HS-27A (cell line): Measurements from ENCODE around the gene CLEC4F.

ENCODE experiments used
- DNase-seq: peaks from one replicate; pipeline ENCODE4 v3.0.0-alpha.2; 2012; ENCODE audit warnings: low read depth, missing footprints

CLEC4F gene

GRCh38 chr2:70785137-70785911 lies 35.1 kb downstream of the CLEC4F start:
- DNase-seq = no peak

- no peak for DNase-seq
These were observed 36.1 kb downstream of the CLEC4F start for GRCh38 chr2:70784320-70784719.

- DNase-seq = no peak
These were observed 40.4 kb downstream of the CLEC4F start for GRCh38 chr2:70779911-70780545.

- no peak for DNase-seq
These were observed 40.9 kb downstream of the CLEC4F start for GRCh38 chr2:70779491-70779890.

- DNase-seq = no peak
These were observed 41.7 kb downstream of the CLEC4F start for GRCh38 chr2:70778676-70779075.

GRCh38 chr2:70777450-70777849 lies 42.9 kb downstream of the CLEC4F start:
- no peak for DNase-seq

GRCh38 chr2:70776266-70776665 lies 44.1 kb downstream of the CLEC4F start:
- DNase-seq = no peak

- no peak for DNase-seq
These were observed 45.3 kb downstream of the CLEC4F start for GRCh38 chr2:70775141-70775540.

- no peak for DNase-seq
These were observed 47.8 kb downstream of the CLEC4F start for GRCh38 chr2:70772486-70773155.

- DNase-seq = no peak
These were observed 49.0 kb downstream of the CLEC4F start for GRCh38 chr2:70771446-70771845.

- DNase-seq = no peak
These were observed 50.9 kb downstream of the CLEC4F start for GRCh38 chr2:70769450-70769849.

GRCh38 chr2:70768590-70769085 lies 51.8 kb downstream of the CLEC4F start:
- no peak for DNase-seq

- no peak for DNase-seq
These were observed 52.5 kb downstream of the CLEC4F start, which contains the start of gene ADD2 for GRCh38 chr2:70767699-70768589. TSS of gene ADD2 (minus strand) at chr2:70768200. CDS start at chr2:70706408, 61,792 bp downstream.

- DNase-seq = no peak
These were observed 53.2 kb downstream of the CLEC4F start for GRCh38 chr2:70767079-70767698.

- no peak for DNase-seq
These were observed 53.9 kb downstream of the CLEC4F start for GRCh38 chr2:70766357-70767078.

- no peak for DNase-seq
These were observed 54.9 kb downstream of the CLEC4F start for GRCh38 chr2:70765507-70765906.

- DNase-seq = no peak
These were observed 61.0 kb downstream of the CLEC4F start for GRCh38 chr2:70759446-70759845.
